ENCODE data around the gene KRTAP10-3. TPM values are rescaled to one million over a fixed set of nuclear protein-coding genes. Genes with fewer than 3 reads are reported as not detected.

Gene KRTAP10-3
- total RNA-seq, 2 donors from 2014 or later, result not detected

- intact Hi-C loops (cut with DNase I), result no loop called here
- ATAC-seq, result no peak
- DNase-seq, result no peak
Measured at GRCh38 chr21:44533891-44534627, 24.5 kb downstream of the KRTAP10-3 start.

- no peak for DNase-seq
- intact Hi-C loops (cut with DNase I), result no loop called here
Measured at GRCh38 chr21:44533121-44533890, 25.3 kb downstream of the KRTAP10-3 start.

GRCh38 chr21:44532712-44533111, 25.9 kb downstream of the KRTAP10-3 start:
- no peak for ATAC-seq
- intact Hi-C loops (cut with DNase I), result no loop called here

More at GRCh38 chr21:44533121-44533890, 25.3 kb downstream of the KRTAP10-3 start:
- ATAC-seq, result no peak

GRCh38 chr21:44531606-44532564, 26.7 kb downstream of the KRTAP10-3 start:
- intact Hi-C loops (cut with DNase I), result no loop called here
- ATAC-seq (no peak), DNase-seq (no peak)

More at GRCh38 chr21:44532712-44533111, 25.9 kb downstream of the KRTAP10-3 start:
- DNase-seq, result no peak

- intact Hi-C loops (cut with DNase I), result no loop called here
- DNase-seq (no peak), ATAC-seq (no peak)
Measured at GRCh38 chr21:44530903-44531605, 27.5 kb downstream of the KRTAP10-3 start.

GRCh38 chr21:44530221-44530902, 28.2 kb downstream of the KRTAP10-3 start:
- ATAC-seq (no peak), DNase-seq (no peak)
- intact Hi-C loops (cut with DNase I), result no loop called here

GRCh38 chr21:44529503-44530125, 29.0 kb downstream of the KRTAP10-3 start:
- DNase-seq, result no peak
- intact Hi-C loops (cut with DNase I), result no loop called here

GRCh38 chr21:44529011-44529421, 29.6 kb downstream of the KRTAP10-3 start:
- peak; percentile 10 for DNase-seq
- ATAC-seq, result no peak
- intact Hi-C loops (cut with DNase I), result no loop called here

More at GRCh38 chr21:44529503-44530125, 29.0 kb downstream of the KRTAP10-3 start:
- no peak for ATAC-seq

GRCh38 chr21:44528634-44528995, 30.0 kb downstream of the KRTAP10-3 start:
- intact Hi-C loops (cut with DNase I), result no loop called here
- peak; percentile 8 for DNase-seq

GRCh38 chr21:44527983-44528633, 30.5 kb downstream of the KRTAP10-3 start:
- intact Hi-C loops (cut with DNase I), result no loop called here
- DNase-seq, result peak; percentile 18
- ATAC-seq, result no peak

More at GRCh38 chr21:44528634-44528995, 30.0 kb downstream of the KRTAP10-3 start:
- ATAC-seq, result no peak

- intact Hi-C loops (cut with DNase I), result no loop called here
- DNase-seq, result peak; percentile 12
Measured at GRCh38 chr21:44527156-44527982, 31.2 kb downstream of the KRTAP10-3 start.

GRCh38 chr21:44526096-44526997, 32.2 kb downstream of the KRTAP10-3 start:
- ATAC-seq (no peak), DNase-seq (no peak)
- intact Hi-C loops (cut with DNase I), result no loop called here

More at GRCh38 chr21:44527156-44527982, 31.2 kb downstream of the KRTAP10-3 start:
- ATAC-seq, result no peak

GRCh38 chr21:44525391-44526095, 33.1 kb downstream of the KRTAP10-3 start:
- DNase-seq, result peak; percentile 17
- ATAC-seq, result no peak
- intact Hi-C loops (cut with DNase I), result no loop called here
